Measurements from ENCODE around the gene CLASRP.

The CLASRP gene

GRCh38 chr19:45079911-45080370 lies 41.1 kb downstream of the CLASRP start:
- Histone ChIP-seq H3K27ac (ENCODE audit: low read depth, low read length) (peak overlapping the region; percentile 67), H3K9ac (ENCODE audit: low read depth in 1 of 2, low read length in 2 of 2) (peak overlapping the region; percentile 84), H3K4me1 (ENCODE audit: control insufficient read depth in 1 of 2, insufficient read depth in 2 of 2, low read length in 2 of 2) (peaks cover 32 to 41% of the 10 kb centered on the region in 2 donors), H3K36me3 (ENCODE audit: control insufficient read depth in 1 of 2, insufficient read depth in 2 of 2, low read length in 2 of 2) (peaks cover 7 to 11% of the 10 kb centered on the region in 2 donors), H3K4me3 (ENCODE audit: low read depth in 1 of 2, low read length in 2 of 2) (peak overlapping the region; percentile 75 to 87), H3K9me3 (ENCODE audit: control insufficient read depth in 1 of 2, low read length in 2 of 2) (no peaks in the 10 kb centered on the region), H3K27me3 (ENCODE audit: control insufficient read depth in 1 of 2, insufficient read depth in 2 of 2, low read length in 2 of 2) (no peaks in the 10 kb centered on the region)

- Histone ChIP-seq H3K27ac (ENCODE audit: low read depth, low read length) (no peak overlapping the region), H3K36me3 (ENCODE audit: control insufficient read depth in 1 of 2, insufficient read depth in 2 of 2, low read length in 2 of 2) (peaks cover 11 to 14% of the 10 kb centered on the region in 2 donors), H3K27me3 (ENCODE audit: control insufficient read depth in 1 of 2, insufficient read depth in 2 of 2, low read length in 2 of 2) (no peaks in the 10 kb centered on the region), H3K9ac (ENCODE audit: low read depth in 1 of 2, low read length in 2 of 2) (no peak overlapping the region), H3K4me3 (ENCODE audit: low read depth in 1 of 2, low read length in 2 of 2) (no peak overlapping the region), H3K9me3 (ENCODE audit: control insufficient read depth in 1 of 2, low read length in 2 of 2) (no peaks in the 10 kb centered on the region), H3K4me1 (ENCODE audit: control insufficient read depth in 1 of 2, insufficient read depth in 2 of 2, low read length in 2 of 2) (peaks cover 23 to 30% of the 10 kb centered on the region in 2 donors)
Measured at GRCh38 chr19:45082170-45082569, 43.3 kb downstream of the CLASRP start.

- no peaks in the 10 kb centered on the region for H3K27me3 ChIP-seq (ENCODE audit: control insufficient read depth in 1 of 2, insufficient read depth in 2 of 2, low read length in 2 of 2)
- peaks cover 11 to 14% of the 10 kb centered on the region in 2 donors for H3K36me3 ChIP-seq (ENCODE audit: control insufficient read depth in 1 of 2, insufficient read depth in 2 of 2, low read length in 2 of 2)
- no peak overlapping the region for H3K9ac ChIP-seq (ENCODE audit: low read depth in 1 of 2, low read length in 2 of 2)
Measured at GRCh38 chr19:45086480-45086879, 47.6 kb downstream of the CLASRP start.

GRCh38 chr19:45087531-45087930 lies 48.7 kb downstream of the CLASRP start:
- H3K36me3 ChIP-seq (ENCODE audit: control insufficient read depth in 1 of 2, insufficient read depth in 2 of 2, low read length in 2 of 2) = peaks cover 3 to 4% of the 10 kb centered on the region in 2 donors

More at GRCh38 chr19:45086480-45086879, 47.6 kb downstream of the CLASRP start:
- H3K4me3 ChIP-seq (ENCODE audit: low read depth in 1 of 2, low read length in 2 of 2) = no peak overlapping the region
- H3K9me3 ChIP-seq (ENCODE audit: control insufficient read depth in 1 of 2, low read length in 2 of 2) = no peaks in the 10 kb centered on the region
- H3K4me1 ChIP-seq (ENCODE audit: control insufficient read depth in 1 of 2, insufficient read depth in 2 of 2, low read length in 2 of 2) = peaks cover 20 to 26% of the 10 kb centered on the region in 2 donors
- H3K27ac ChIP-seq (ENCODE audit: low read depth, low read length) = no peak overlapping the region

GRCh38 chr19:45090034-45090433 lies 51.2 kb downstream of the CLASRP start:
- Histone ChIP-seq H3K4me3 (ENCODE audit: low read depth in 1 of 2, low read length in 2 of 2) (peak overlapping the region; percentile 43 to 98), H3K36me3 (ENCODE audit: control insufficient read depth in 1 of 2, insufficient read depth in 2 of 2, low read length in 2 of 2) (peaks cover 3% of the 10 kb centered on the region in 2 donors), H3K27me3 (ENCODE audit: control insufficient read depth in 1 of 2, insufficient read depth in 2 of 2, low read length in 2 of 2) (no peaks in the 10 kb centered on the region), H3K4me1 (ENCODE audit: control insufficient read depth in 1 of 2, insufficient read depth in 2 of 2, low read length in 2 of 2) (peaks cover 31 to 43% of the 10 kb centered on the region in 2 donors), H3K9ac (ENCODE audit: low read depth in 1 of 2, low read length in 2 of 2) (no peak overlapping the region), H3K27ac (ENCODE audit: low read depth, low read length) (no peak overlapping the region), H3K9me3 (ENCODE audit: control insufficient read depth in 1 of 2, low read length in 2 of 2) (no peaks in the 10 kb centered on the region)

More at GRCh38 chr19:45087531-45087930, 48.7 kb downstream of the CLASRP start:
- no peaks in the 10 kb centered on the region for H3K9me3 ChIP-seq (ENCODE audit: control insufficient read depth in 1 of 2, low read length in 2 of 2)
- no peaks in the 10 kb centered on the region for H3K27me3 ChIP-seq (ENCODE audit: control insufficient read depth in 1 of 2, insufficient read depth in 2 of 2, low read length in 2 of 2)
- no peak overlapping the region for H3K9ac ChIP-seq (ENCODE audit: low read depth in 1 of 2, low read length in 2 of 2)
- H3K27ac ChIP-seq (ENCODE audit: low read depth, low read length) = no peak overlapping the region
- H3K4me1 ChIP-seq (ENCODE audit: control insufficient read depth in 1 of 2, insufficient read depth in 2 of 2, low read length in 2 of 2) = peaks cover 17 to 26% of the 10 kb centered on the region in 2 donors
- no peak overlapping the region for H3K4me3 ChIP-seq (ENCODE audit: low read depth in 1 of 2, low read length in 2 of 2)

GRCh38 chr19:45090606-45091005 lies 51.8 kb downstream of the CLASRP start:
- peaks cover 31 to 49% of the 10 kb centered on the region in 2 donors for H3K4me1 ChIP-seq (ENCODE audit: control insufficient read depth in 1 of 2, insufficient read depth in 2 of 2, low read length in 2 of 2)
- peak overlapping the region; percentile 36 for H3K27ac ChIP-seq (ENCODE audit: low read depth, low read length)
- H3K36me3 ChIP-seq (ENCODE audit: control insufficient read depth in 1 of 2, insufficient read depth in 2 of 2, low read length in 2 of 2) = peaks cover 0 to 3% of the 10 kb centered on the region in 2 donors
- H3K4me3 ChIP-seq (ENCODE audit: low read depth in 1 of 2, low read length in 2 of 2) = peak overlapping the region; percentile 94 to 98
- peak overlapping the region; percentile 30 to 63 for H3K9ac ChIP-seq (ENCODE audit: low read depth in 1 of 2, low read length in 2 of 2)
- H3K9me3 ChIP-seq (ENCODE audit: control insufficient read depth in 1 of 2, low read length in 2 of 2) = no peaks in the 10 kb centered on the region
- no peaks in the 10 kb centered on the region for H3K27me3 ChIP-seq (ENCODE audit: control insufficient read depth in 1 of 2, insufficient read depth in 2 of 2, low read length in 2 of 2)

- Histone ChIP-seq H3K4me1 (ENCODE audit: control insufficient read depth in 1 of 2, insufficient read depth in 2 of 2, low read length in 2 of 2) (peaks cover 38 to 55% of the 10 kb centered on the region in 2 donors), H3K27me3 (ENCODE audit: control insufficient read depth in 1 of 2, insufficient read depth in 2 of 2, low read length in 2 of 2) (no peaks in the 10 kb centered on the region), H3K9ac (ENCODE audit: low read depth in 1 of 2, low read length in 2 of 2) (peak overlapping the region; percentile 64 to 85)
Measured at GRCh38 chr19:45091031-45091923, 52.4 kb downstream of the CLASRP start.

GRCh38 chr19:45092747-45093678 lies 54.2 kb downstream of the CLASRP start, which contains the start of gene PPP1R37:
Gene PPP1R37, plus strand, starts transcription at chr19:45093179. Its CDS starts 147 bp downstream, at chr19:45093326.
- Histone ChIP-seq H3K27me3 (ENCODE audit: control insufficient read depth in 1 of 2, insufficient read depth in 2 of 2, low read length in 2 of 2) (no peaks in the 10 kb centered on the region), H3K4me1 (ENCODE audit: control insufficient read depth in 1 of 2, insufficient read depth in 2 of 2, low read length in 2 of 2) (peaks cover 46 to 71% of the 10 kb centered on the region in 2 donors), H3K9ac (ENCODE audit: low read depth in 1 of 2, low read length in 2 of 2) (peak within 1 kb of the TSS; percentile 85), H3K36me3 (ENCODE audit: control insufficient read depth in 1 of 2, insufficient read depth in 2 of 2, low read length in 2 of 2) (peaks cover 0 to 4% of the 10 kb centered on the region in 2 donors), H3K27ac (ENCODE audit: low read depth, low read length) (peak within 1 kb of the TSS; percentile 95), H3K9me3 (ENCODE audit: control insufficient read depth in 1 of 2, low read length in 2 of 2) (no peaks in the 10 kb centered on the region), H3K4me3 (ENCODE audit: low read depth in 1 of 2, low read length in 2 of 2) (peak within 1 kb of the TSS; percentile 94 to 98)

More at GRCh38 chr19:45091031-45091923, 52.4 kb downstream of the CLASRP start:
- Histone ChIP-seq H3K27ac (ENCODE audit: low read depth, low read length) (peak overlapping the region; percentile 95), H3K4me3 (ENCODE audit: low read depth in 1 of 2, low read length in 2 of 2) (peak overlapping the region; percentile 94 to 98), H3K9me3 (ENCODE audit: control insufficient read depth in 1 of 2, low read length in 2 of 2) (no peaks in the 10 kb centered on the region), H3K36me3 (ENCODE audit: control insufficient read depth in 1 of 2, insufficient read depth in 2 of 2, low read length in 2 of 2) (peaks cover 0 to 1% of the 10 kb centered on the region in 2 donors)

GRCh38 chr19:45094137-45094536 lies 55.3 kb downstream of the CLASRP start:
- no peak overlapping the region for H3K27ac ChIP-seq (ENCODE audit: low read depth, low read length)
- H3K9me3 ChIP-seq (ENCODE audit: control insufficient read depth in 1 of 2, low read length in 2 of 2) = no peaks in the 10 kb centered on the region
- H3K4me1 ChIP-seq (ENCODE audit: control insufficient read depth in 1 of 2, insufficient read depth in 2 of 2, low read length in 2 of 2) = peaks cover 58 to 81% of the 10 kb centered on the region in 2 donors
- peak overlapping the region; percentile 94 to 98 for H3K4me3 ChIP-seq (ENCODE audit: low read depth in 1 of 2, low read length in 2 of 2)
- peaks cover 0 to 4% of the 10 kb centered on the region in 2 donors for H3K36me3 ChIP-seq (ENCODE audit: control insufficient read depth in 1 of 2, insufficient read depth in 2 of 2, low read length in 2 of 2)
- H3K27me3 ChIP-seq (ENCODE audit: control insufficient read depth in 1 of 2, insufficient read depth in 2 of 2, low read length in 2 of 2) = no peaks in the 10 kb centered on the region
- peak overlapping the region; percentile 85 for H3K9ac ChIP-seq (ENCODE audit: low read depth in 1 of 2, low read length in 2 of 2)

Data from duodenal mucosa (tissue), 2 donors.